ENCODE data around the gene MCM3. TPM values are rescaled to one million over a fixed set of nuclear protein-coding genes. Genes with fewer than 3 reads are reported as not detected.

MCM3 gene
- polyA plus RNA-seq, 1 donor from 2014 or later: 8.6 TPM

DNA sequence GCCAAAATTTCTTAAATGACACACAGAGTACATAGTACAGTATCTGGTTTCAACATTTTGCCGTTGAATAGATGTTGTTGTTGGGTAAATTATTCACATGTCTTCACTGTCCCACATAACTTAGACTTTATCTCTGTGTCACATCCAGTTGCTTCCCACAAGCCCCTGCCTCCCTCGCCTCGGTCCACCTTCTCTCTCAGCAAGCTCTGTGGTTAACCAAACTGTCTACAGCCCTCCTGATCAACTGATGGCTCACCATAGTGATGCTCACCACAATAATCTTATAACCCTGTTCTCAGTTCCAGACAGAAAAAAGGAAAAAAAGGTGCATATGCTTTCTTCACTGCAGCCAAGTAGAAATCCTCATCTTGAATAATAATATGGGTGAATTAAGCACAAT, 63.2 kb downstream of the MCM3 start:
- no peaks in the 10 kb centered on the region for H3K9me3 ChIP-seq (ENCODE audit: low read length)
- H2AFZ ChIP-seq (ENCODE audit: low read depth, low read length): no peak overlapping the region
- H3K27me3 ChIP-seq (ENCODE audit: insufficient read depth, low read depth, low read length): no peaks in the 10 kb centered on the region
- no peaks in the 10 kb centered on the region for H3F3A ChIP-seq (ENCODE audit: insufficient read depth, low read length, poor library complexity, severe bottlenecking)
- H3K9me2 ChIP-seq (ENCODE audit: insufficient read depth, low read length): no peaks in the 10 kb centered on the region
- H3K79me2 ChIP-seq (replicated peaks; ENCODE audit: insufficient read depth, low read length): no peaks in the 10 kb centered on the region
- no peak overlapping the region for H3K4me3 ChIP-seq (ENCODE audit: low read length)
- no peak overlapping the region for H3K4me2 ChIP-seq (ENCODE audit: low read length)
- TF ChIP-seq TAF1 (IDR thresholded peaks at IDR 0.05; ENCODE audit: low read depth) (no peak), POLR2AphosphoS5 (IDR thresholded peaks at IDR 0.05) (no peak)
- H3K36me3 ChIP-seq (ENCODE audit: insufficient read depth, low read length): no peaks in the 10 kb centered on the region
- H3K27ac ChIP-seq (ENCODE audit: low read length): no peak overlapping the region
- H3K9ac ChIP-seq (ENCODE audit: low read length): no peak overlapping the region
- no peaks in the 10 kb centered on the region for H4K20me1 ChIP-seq (ENCODE audit: insufficient read depth)

GRCh38 chr6:52217761-52218160, 66.8 kb downstream of the MCM3 start:
- no peak for TF ChIP-seq EP300 (conservative IDR thresholded peaks at IDR 0.05; ENCODE audit: poor library complexity, severe bottlenecking)
- TF ChIP-seq MXI1 (conservative IDR thresholded peaks at IDR 0.05; ENCODE audit: poor library complexity, severe bottlenecking): no peak
- TF ChIP-seq, protein P1, sequence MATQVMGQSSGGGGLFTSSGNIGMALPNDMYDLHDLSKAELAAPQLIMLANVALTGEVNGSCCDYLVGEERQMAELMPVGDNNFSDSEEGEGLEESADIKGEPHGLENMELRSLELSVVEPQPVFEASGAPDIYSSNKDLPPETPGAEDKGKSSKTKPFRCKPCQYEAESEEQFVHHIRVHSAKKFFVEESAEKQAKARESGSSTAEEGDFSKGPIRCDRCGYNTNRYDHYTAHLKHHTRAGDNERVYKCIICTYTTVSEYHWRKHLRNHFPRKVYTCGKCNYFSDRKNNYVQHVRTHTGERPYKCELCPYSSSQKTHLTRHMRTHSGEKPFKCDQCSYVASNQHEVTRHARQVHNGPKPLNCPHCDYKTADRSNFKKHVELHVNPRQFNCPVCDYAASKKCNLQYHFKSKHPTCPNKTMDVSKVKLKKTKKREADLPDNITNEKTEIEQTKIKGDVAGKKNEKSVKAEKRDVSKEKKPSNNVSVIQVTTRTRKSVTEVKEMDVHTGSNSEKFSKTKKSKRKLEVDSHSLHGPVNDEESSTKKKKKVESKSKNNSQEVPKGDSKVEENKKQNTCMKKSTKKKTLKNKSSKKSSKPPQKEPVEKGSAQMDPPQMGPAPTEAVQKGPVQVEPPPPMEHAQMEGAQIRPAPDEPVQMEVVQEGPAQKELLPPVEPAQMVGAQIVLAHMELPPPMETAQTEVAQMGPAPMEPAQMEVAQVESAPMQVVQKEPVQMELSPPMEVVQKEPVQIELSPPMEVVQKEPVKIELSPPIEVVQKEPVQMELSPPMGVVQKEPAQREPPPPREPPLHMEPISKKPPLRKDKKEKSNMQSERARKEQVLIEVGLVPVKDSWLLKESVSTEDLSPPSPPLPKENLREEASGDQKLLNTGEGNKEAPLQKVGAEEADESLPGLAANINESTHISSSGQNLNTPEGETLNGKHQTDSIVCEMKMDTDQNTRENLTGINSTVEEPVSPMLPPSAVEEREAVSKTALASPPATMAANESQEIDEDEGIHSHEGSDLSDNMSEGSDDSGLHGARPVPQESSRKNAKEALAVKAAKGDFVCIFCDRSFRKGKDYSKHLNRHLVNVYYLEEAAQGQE (IDR thresholded peaks at IDR 0.05; ENCODE audit: borderline replicate concordance): no peak
- TF ChIP-seq, protein P2, sequence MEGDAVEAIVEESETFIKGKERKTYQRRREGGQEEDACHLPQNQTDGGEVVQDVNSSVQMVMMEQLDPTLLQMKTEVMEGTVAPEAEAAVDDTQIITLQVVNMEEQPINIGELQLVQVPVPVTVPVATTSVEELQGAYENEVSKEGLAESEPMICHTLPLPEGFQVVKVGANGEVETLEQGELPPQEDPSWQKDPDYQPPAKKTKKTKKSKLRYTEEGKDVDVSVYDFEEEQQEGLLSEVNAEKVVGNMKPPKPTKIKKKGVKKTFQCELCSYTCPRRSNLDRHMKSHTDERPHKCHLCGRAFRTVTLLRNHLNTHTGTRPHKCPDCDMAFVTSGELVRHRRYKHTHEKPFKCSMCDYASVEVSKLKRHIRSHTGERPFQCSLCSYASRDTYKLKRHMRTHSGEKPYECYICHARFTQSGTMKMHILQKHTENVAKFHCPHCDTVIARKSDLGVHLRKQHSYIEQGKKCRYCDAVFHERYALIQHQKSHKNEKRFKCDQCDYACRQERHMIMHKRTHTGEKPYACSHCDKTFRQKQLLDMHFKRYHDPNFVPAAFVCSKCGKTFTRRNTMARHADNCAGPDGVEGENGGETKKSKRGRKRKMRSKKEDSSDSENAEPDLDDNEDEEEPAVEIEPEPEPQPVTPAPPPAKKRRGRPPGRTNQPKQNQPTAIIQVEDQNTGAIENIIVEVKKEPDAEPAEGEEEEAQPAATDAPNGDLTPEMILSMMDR (IDR thresholded peaks at IDR 0.05; ENCODE audit: poor library complexity, severe bottlenecking): no peak
- TF ChIP-seq SMC3 (conservative IDR thresholded peaks at IDR 0.05; ENCODE audit: poor library complexity): no peak
- TF ChIP-seq RAD21 (conservative IDR thresholded peaks at IDR 0.05): no peak
- TF ChIP-seq POLR2AphosphoS5 (IDR thresholded peaks at IDR 0.05): no peak
- no peak for TF ChIP-seq TAF1 (IDR thresholded peaks at IDR 0.05; ENCODE audit: low read depth)
- no peaks in the 10 kb centered on the region for H3K27me3 ChIP-seq (ENCODE audit: insufficient read depth, low read depth, low read length)
- H3K4me3 ChIP-seq (ENCODE audit: low read length): no peak overlapping the region
- no peak overlapping the region for H3K4me2 ChIP-seq (ENCODE audit: low read length)
- no peaks in the 10 kb centered on the region for H3K36me3 ChIP-seq (ENCODE audit: insufficient read depth, low read length)
- H3K9me2 ChIP-seq (ENCODE audit: insufficient read depth, low read length): no peaks in the 10 kb centered on the region
- no peaks in the 10 kb centered on the region for H4K20me1 ChIP-seq (ENCODE audit: insufficient read depth)
- H3K27ac ChIP-seq (ENCODE audit: low read length): no peak overlapping the region
- no peak overlapping the region for H3K9ac ChIP-seq (ENCODE audit: low read length)
- H3K9me3 ChIP-seq (ENCODE audit: low read length): no peaks in the 10 kb centered on the region
- no peak overlapping the region for H2AFZ ChIP-seq (ENCODE audit: low read depth, low read length)
- H3F3A ChIP-seq (ENCODE audit: insufficient read depth, low read length, poor library complexity, severe bottlenecking): no peaks in the 10 kb centered on the region
- H3K79me2 ChIP-seq (replicated peaks; ENCODE audit: insufficient read depth, low read length): no peaks in the 10 kb centered on the region

- TF ChIP-seq, protein P1 (IDR thresholded peaks at IDR 0.05; ENCODE audit: borderline replicate concordance): no peak
- TF ChIP-seq MXI1 (conservative IDR thresholded peaks at IDR 0.05; ENCODE audit: poor library complexity, severe bottlenecking) (no peak), RAD21 (conservative IDR thresholded peaks at IDR 0.05) (no peak), EZH2 (IDR thresholded peaks at IDR 0.05; ENCODE audit: borderline replicate concordance, insufficient read depth, low read length, poor library complexity, severe bottlenecking) (no peak), EP300 (conservative IDR thresholded peaks at IDR 0.05; ENCODE audit: poor library complexity, severe bottlenecking) (no peak), SMC3 (conservative IDR thresholded peaks at IDR 0.05; ENCODE audit: poor library complexity) (no peak), POLR2AphosphoS5 (IDR thresholded peaks at IDR 0.05) (no peak), TAF1 (IDR thresholded peaks at IDR 0.05; ENCODE audit: low read depth) (no peak)
- TF ChIP-seq, protein P2 (IDR thresholded peaks at IDR 0.05; ENCODE audit: poor library complexity, severe bottlenecking): no peak
- H4K20me1 ChIP-seq (ENCODE audit: insufficient read depth): no peaks in the 10 kb centered on the region
These were observed 67.5 kb downstream of the MCM3 start for GRCh38 chr6:52216932-52217575.

More at GRCh38 chr6:52216932-52217575, 67.5 kb downstream of the MCM3 start:
- no peaks in the 10 kb centered on the region for H3K9me2 ChIP-seq (ENCODE audit: insufficient read depth, low read length)
- no peaks in the 10 kb centered on the region for H3K9me3 ChIP-seq (ENCODE audit: low read length)
- H3K36me3 ChIP-seq (ENCODE audit: insufficient read depth, low read length): no peaks in the 10 kb centered on the region
- H3K9ac ChIP-seq (ENCODE audit: low read length): no peak overlapping the region
- H3F3A ChIP-seq (ENCODE audit: insufficient read depth, low read length, poor library complexity, severe bottlenecking): no peaks in the 10 kb centered on the region
- no peak overlapping the region for H3K27ac ChIP-seq (ENCODE audit: low read length)
- no peak overlapping the region for H3K4me2 ChIP-seq (ENCODE audit: low read length)
- no peak overlapping the region for H3K4me3 ChIP-seq (ENCODE audit: low read length)
- H3K27me3 ChIP-seq (ENCODE audit: insufficient read depth, low read depth, low read length): no peaks in the 10 kb centered on the region
- no peak overlapping the region for H2AFZ ChIP-seq (ENCODE audit: low read depth, low read length)
- H3K79me2 ChIP-seq (replicated peaks; ENCODE audit: insufficient read depth, low read length): no peaks in the 10 kb centered on the region
